GM12873 (cell line): Measurements from ENCODE around the gene FAM171A1.

ENCODE experiments used
- TF ChIP-seq, protein P1 (sequence below): IDR thresholded peaks from 2 replicates; pipeline ENCODE4 v1.5.1; 2012; ENCODE audit warnings: low read depth, mild to moderate bottlenecking, moderate library complexity, low read length, control low read depth; ENCODE audit not compliant: insufficient read depth; ENCODE audit errors: missing control alignments

Gene FAM171A1

DNA sequence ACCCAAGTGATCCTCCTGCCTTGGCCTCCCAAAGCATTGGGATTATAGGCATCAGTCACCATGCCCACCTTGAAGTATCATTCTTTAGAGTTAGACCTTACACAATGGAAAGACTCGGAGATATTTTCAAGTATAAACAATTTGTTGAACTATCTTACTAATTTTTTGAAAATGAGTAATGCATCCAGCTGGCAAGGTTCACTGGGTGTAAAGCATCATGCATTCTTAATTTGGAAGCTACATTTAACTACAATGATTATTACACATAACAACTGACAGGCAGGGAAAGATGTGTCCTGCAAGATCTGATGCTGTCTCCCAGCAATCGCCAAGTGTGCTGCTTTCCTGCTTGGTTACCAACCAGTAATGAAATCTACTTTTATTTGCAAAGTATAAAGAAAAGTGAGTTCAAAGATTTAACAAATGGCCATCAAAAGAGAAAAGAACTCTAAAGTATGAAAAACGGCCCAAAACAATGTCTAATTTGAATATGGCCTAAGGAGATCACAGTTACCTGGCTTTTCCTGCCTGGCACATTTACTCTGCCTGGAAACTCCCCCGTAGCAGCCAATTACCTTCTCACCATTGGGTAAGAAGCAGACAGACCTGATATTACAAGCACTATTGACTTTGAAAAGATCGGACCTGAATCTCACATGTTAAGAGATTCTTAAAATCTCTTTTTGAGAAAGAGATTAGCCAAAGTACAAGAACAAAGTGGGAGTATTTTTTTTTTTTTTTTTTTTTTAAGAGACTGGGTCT, 143.3 kb downstream of the FAM171A1 start:
- TF ChIP-seq, protein P1, sequence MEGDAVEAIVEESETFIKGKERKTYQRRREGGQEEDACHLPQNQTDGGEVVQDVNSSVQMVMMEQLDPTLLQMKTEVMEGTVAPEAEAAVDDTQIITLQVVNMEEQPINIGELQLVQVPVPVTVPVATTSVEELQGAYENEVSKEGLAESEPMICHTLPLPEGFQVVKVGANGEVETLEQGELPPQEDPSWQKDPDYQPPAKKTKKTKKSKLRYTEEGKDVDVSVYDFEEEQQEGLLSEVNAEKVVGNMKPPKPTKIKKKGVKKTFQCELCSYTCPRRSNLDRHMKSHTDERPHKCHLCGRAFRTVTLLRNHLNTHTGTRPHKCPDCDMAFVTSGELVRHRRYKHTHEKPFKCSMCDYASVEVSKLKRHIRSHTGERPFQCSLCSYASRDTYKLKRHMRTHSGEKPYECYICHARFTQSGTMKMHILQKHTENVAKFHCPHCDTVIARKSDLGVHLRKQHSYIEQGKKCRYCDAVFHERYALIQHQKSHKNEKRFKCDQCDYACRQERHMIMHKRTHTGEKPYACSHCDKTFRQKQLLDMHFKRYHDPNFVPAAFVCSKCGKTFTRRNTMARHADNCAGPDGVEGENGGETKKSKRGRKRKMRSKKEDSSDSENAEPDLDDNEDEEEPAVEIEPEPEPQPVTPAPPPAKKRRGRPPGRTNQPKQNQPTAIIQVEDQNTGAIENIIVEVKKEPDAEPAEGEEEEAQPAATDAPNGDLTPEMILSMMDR = no peak

DNA sequence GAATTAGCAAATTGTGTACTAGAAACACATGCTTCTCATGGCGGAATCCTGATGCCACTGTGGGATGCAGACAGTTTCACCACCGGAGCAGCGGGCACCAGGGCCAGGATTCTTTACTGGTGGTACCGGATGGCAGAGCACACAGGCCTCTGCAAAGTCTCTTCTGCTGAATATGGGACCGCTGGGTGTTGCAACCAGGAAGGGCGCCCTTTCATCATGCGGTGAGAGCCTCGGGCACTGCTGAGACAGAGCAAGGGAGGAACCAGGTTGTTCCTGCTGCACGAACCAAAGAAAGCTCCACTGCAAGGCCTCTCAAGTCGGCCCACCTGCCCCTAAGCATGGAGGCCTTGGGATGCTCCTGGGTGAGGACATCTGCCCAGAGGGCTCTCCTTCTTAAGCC, 145.6 kb downstream of the FAM171A1 start:
- TF ChIP-seq, protein P1 = no peak

DNA sequence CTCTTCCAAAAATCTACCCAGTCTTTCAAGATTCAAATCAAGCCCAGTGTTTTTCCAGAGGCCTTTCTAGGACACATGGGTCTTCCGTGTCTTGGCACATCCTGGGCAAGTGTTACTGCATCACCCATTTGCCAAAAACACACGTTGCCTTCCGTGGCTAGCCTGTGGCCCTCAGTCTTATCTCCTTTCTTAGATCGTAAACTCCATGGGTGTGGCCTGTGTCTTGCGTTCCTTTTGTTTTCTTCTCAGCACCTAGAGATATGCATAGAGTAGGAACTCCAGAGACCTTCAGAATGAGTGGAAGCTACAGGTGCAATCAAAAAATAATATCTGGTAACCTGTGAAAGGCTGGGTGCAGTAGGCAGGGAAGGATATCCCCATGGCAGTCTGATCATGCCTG, 146.1 kb downstream of the FAM171A1 start:
- TF ChIP-seq, protein P1 = no peak

DNA sequence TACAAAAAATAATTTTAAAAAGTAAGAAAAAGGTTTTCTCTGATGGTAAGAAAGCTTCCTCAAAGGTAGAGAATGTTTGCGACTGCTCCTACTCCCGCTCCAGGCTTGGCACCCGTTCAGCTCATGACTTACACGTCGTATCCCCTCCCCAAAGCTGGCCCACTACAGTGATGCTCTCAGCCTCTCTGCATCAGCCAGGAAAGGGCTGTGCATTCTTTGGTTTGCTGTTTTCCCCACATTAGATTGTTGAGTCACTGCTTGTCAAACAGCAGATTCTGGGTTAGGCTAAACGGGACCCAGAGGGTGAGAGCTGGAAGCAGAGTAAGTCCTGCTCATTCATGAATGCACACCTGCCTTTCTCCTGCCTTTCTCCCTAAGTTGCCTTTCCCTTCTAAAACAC, 147.9 kb downstream of the FAM171A1 start:
- TF ChIP-seq, protein P1 = no peak

DNA sequence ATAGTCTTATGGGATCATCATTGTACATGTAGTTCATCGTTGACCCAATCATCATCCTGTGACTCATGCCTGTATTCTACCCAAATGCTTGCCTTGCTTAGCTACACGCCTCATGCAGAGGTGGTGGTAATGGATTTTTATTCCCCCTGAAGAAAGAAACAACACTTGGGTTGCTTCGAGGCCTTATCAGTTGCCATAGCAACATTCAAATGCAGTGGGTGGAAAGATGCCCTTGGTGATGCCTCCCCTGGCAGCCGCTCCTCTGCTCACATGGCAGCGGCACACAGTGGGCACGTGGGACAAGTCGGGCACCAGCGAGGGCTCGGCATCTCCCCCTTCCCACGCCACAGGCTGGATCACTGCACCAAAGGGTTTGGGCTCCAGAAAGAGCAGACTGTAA, 148.6 kb downstream of the FAM171A1 start:
- TF ChIP-seq, protein P1 = no peak

DNA sequence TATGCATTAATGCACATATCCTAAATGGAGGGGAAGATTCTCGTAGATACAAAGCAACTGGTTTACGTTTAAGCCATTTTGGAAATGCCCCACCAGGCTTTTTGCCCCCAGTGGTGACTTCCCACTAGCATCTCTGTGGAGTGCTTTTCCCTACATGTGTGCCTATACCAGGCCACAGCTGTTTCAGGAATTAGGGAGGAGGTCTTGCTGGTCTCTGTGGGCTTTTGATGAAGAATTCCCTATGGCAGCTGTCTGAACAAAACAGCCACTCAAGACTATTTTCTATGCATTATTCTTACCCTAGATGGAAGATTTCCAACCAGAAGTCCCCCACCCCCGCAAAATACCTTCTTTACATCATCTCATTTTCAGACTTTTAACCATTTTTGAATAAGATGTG, 150.6 kb downstream of the FAM171A1 start:
- TF ChIP-seq, protein P1 = no peak

DNA sequence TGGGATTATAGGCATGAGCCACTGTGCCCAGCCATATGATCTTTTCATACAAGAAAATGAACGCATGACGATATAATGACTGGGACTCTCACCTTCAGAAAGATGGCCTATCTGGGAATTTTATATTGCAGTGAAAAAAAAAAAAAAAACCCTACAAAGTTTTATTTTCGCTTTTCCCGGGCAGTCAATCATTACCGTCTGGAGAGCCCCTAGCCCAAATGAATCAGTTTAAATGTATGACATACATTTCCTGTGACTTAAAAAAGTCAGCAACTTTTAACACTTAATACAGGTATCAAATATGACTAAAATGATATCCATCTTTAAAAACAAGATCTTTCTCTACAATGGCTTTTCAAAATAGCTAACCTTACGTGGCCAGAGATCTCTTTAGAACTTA, 154.4 kb downstream of the FAM171A1 start:
- TF ChIP-seq, protein P1 = no peak
